SK-N-SH treated with all-trans-retinoic acid at 6 μM for 48 hours (cell line): ENCODE results near the gene GNB2.
"Not testable (repeated sequence)": the region's sequence is repeated elsewhere in the genome, so short reads cannot be mapped to it uniquely, and the experiment has no call there.

ENCODE experiments used
- ATAC-seq: fragments of 200-7000 bp; cut with Tn5 transposase; 3 replicates; pipeline ENCODE4 v1.9.1; 2020; ENCODE audit warnings: mild to moderate bottlenecking, moderate library complexity
- ARNTL ChIP-seq: fragments of 450-650 bp; formaldehyde crosslinking; IDR thresholded peaks from 2 replicates; pipeline ENCODE4 v1.5.0; 2020; ENCODE audit warnings: low read depth, mild to moderate bottlenecking, moderate library complexity, borderline replicate concordance
- BACH2 ChIP-seq: fragments of 250-450 bp; sonication (Bioruptor Pico); IDR thresholded peaks from 2 replicates; pipeline ENCODE4 v1.9.0; 2021; ENCODE audit warnings: mild to moderate bottlenecking, borderline replicate concordance
- CSDC2 ChIP-seq: fragments of 250-450 bp; sonication (Bioruptor Pico); IDR thresholded peaks from 2 replicates; pipeline ENCODE4 v1.5.0; 2020; ENCODE audit warnings: mild to moderate bottlenecking, moderate library complexity
- ESRRG ChIP-seq: fragments of 250-450 bp; sonication (Bioruptor Pico); IDR thresholded peaks from 2 replicates; pipeline ENCODE4 v1.6.1; 2021; ENCODE audit warnings: mild to moderate bottlenecking
- GLIS3 ChIP-seq: fragments of 250-450 bp; sonication (Bioruptor Pico); IDR thresholded peaks from 2 replicates; pipeline ENCODE4 v1.5.0; 2020; ENCODE audit warnings: mild to moderate bottlenecking, moderate library complexity
- ISL1 ChIP-seq: fragments of 250-450 bp; sonication (Bioruptor Pico); IDR thresholded peaks from 2 replicates; pipeline ENCODE4 v2.1.2; 2022; ENCODE audit warnings: mild to moderate bottlenecking, moderate library complexity
- OSR1 ChIP-seq: fragments of 250-450 bp; sonication (Bioruptor Pico); IDR thresholded peaks from 2 replicates; pipeline ENCODE4 v1.8.0; 2022; ENCODE audit warnings: moderate library complexity, mild to moderate bottlenecking, inconsistent platforms
- PPARA ChIP-seq: fragments of 250-450 bp; sonication (Bioruptor Pico); IDR thresholded peaks from 2 replicates; pipeline ENCODE4 v1.5.0; 2020; ENCODE audit warnings: mild to moderate bottlenecking, borderline replicate concordance
- RARB ChIP-seq: fragments of 250-450 bp; sonication (Bioruptor Pico); IDR thresholded peaks from 2 replicates; pipeline ENCODE4 v1.8.0; 2021; ENCODE audit warnings: mild to moderate bottlenecking, moderate library complexity
- SNAI2 ChIP-seq: fragments of 250-450 bp; sonication (Bioruptor Pico); IDR thresholded peaks from 2 replicates; pipeline ENCODE4 v1.5.0; 2020; ENCODE audit warnings: mild to moderate bottlenecking, moderate library complexity
- TCF4 ChIP-seq: fragments of 250-450 bp; sonication (Bioruptor Pico); IDR thresholded peaks from 2 replicates; pipeline ENCODE4 v1.8.0; 2021; ENCODE audit warnings: mild to moderate bottlenecking, moderate library complexity, borderline replicate concordance
- TOX ChIP-seq: fragments of 250-450 bp; sonication (Bioruptor Pico); IDR thresholded peaks from 2 replicates; pipeline ENCODE4 v1.8.0; 2021; ENCODE audit warnings: mild to moderate bottlenecking, moderate library complexity, borderline replicate concordance
- ZC3H10 ChIP-seq: fragments of 250-450 bp; sonication (Bioruptor Pico); IDR thresholded peaks from 2 replicates; pipeline ENCODE4 v1.5.1; 2021; ENCODE audit warnings: mild to moderate bottlenecking, moderate library complexity
- ZFP3 ChIP-seq: fragments of 250-450 bp; sonication (Bioruptor Pico); IDR thresholded peaks from 2 replicates; pipeline ENCODE4 v1.5.0; 2020; ENCODE audit warnings: mild to moderate bottlenecking, moderate library complexity
- ZFP30 ChIP-seq: fragments of 450-650 bp; formaldehyde crosslinking; IDR thresholded peaks from 2 replicates; pipeline ENCODE4 v1.5.0; 2022; ENCODE audit warnings: mild to moderate bottlenecking, moderate library complexity
- ZNF565 ChIP-seq: fragments of 450-650 bp; formaldehyde crosslinking; conservative IDR thresholded peaks from 2 replicates; pipeline ENCODE4 v1.5.0; 2020; ENCODE audit warnings: low read depth, mild to moderate bottlenecking, moderate library complexity
- ZNF70 ChIP-seq: fragments of 450-650 bp; formaldehyde crosslinking; IDR thresholded peaks from 2 replicates; pipeline ENCODE4 v1.5.0; 2020; ENCODE audit warnings: mild to moderate bottlenecking, moderate library complexity
- ZNF8 ChIP-seq: fragments of 450-650 bp; formaldehyde crosslinking; IDR thresholded peaks from 2 replicates; pipeline ENCODE4 v1.5.0; 2020; ENCODE audit warnings: mild to moderate bottlenecking, moderate library complexity
- TF ChIP-seq, protein P1 (sequence below): fragments of 250-450 bp; sonication (Bioruptor Pico); IDR thresholded peaks from 2 replicates; pipeline ENCODE4 v1.5.1; 2020; ENCODE audit warnings: low read depth, mild to moderate bottlenecking, moderate library complexity
- TF ChIP-seq, protein P2 (sequence below): fragments of 250-450 bp; sonication (Bioruptor Pico); IDR thresholded peaks from 2 replicates; pipeline ENCODE4 v1.5.0; 2020; ENCODE audit warnings: mild to moderate bottlenecking, moderate library complexity
- TF ChIP-seq, protein P3 (sequence below): fragments of 250-450 bp; sonication (Bioruptor Pico); IDR thresholded peaks from 2 replicates; pipeline ENCODE4 v1.8.0; 2020; ENCODE audit warnings: mild to moderate bottlenecking, moderate library complexity, borderline replicate concordance
- TF ChIP-seq, protein P4 (sequence below): fragments of 250-450 bp; sonication (Bioruptor Pico); IDR thresholded peaks from 2 replicates; pipeline ENCODE4 v1.5.1; 2021; ENCODE audit warnings: mild to moderate bottlenecking, moderate library complexity
- TF ChIP-seq, protein P5 (sequence below): fragments of 250-450 bp; sonication (Bioruptor Pico); IDR thresholded peaks from 2 replicates; pipeline ENCODE4 v1.8.0; 2021; ENCODE audit warnings: low read depth, mild to moderate bottlenecking, moderate library complexity, borderline replicate concordance

The GNB2 gene

DNA sequence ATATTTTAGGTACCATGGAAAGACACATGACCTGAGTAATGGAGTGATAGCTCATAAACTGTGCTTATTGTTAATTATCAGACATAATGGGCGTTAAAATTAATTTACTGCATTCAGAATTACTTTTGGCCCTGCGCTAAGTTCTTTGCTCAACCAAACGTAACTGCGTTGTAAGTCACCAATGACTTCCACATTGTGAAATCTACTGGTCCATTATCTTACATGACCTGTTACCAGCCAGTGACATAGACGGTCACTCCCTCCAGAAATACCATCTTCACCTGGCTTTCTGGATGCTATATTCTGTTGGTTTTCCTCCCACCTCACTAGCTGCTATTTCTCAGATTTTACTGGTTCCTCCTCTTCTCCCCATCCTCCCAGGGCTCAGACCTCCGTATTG, 25.5 kb downstream of the GNB2 start:
- no peak for ATAC-seq
- TF ChIP-seq, protein P1, sequence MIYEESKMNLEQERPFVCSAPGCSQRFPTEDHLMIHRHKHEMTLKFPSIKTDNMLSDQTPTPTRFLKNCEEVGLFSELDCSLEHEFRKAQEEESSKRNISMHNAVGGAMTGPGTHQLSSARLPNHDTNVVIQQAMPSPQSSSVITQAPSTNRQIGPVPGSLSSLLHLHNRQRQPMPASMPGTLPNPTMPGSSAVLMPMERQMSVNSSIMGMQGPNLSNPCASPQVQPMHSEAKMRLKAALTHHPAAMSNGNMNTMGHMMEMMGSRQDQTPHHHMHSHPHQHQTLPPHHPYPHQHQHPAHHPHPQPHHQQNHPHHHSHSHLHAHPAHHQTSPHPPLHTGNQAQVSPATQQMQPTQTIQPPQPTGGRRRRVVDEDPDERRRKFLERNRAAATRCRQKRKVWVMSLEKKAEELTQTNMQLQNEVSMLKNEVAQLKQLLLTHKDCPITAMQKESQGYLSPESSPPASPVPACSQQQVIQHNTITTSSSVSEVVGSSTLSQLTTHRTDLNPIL (CRISPR knock-in tag), result no peak
- TF ChIP-seq SNAI2 (CRISPR knock-in tag) (no peak), TCF4 (no peak), BACH2 (CRISPR knock-in tag) (no peak), RARB (CRISPR knock-in tag) (no peak), ARNTL (no peak), CSDC2 (CRISPR knock-in tag) (no peak), ZFP3 (no peak), ZFP30 (CRISPR knock-in tag) (no peak)
- TF ChIP-seq, protein P2, sequence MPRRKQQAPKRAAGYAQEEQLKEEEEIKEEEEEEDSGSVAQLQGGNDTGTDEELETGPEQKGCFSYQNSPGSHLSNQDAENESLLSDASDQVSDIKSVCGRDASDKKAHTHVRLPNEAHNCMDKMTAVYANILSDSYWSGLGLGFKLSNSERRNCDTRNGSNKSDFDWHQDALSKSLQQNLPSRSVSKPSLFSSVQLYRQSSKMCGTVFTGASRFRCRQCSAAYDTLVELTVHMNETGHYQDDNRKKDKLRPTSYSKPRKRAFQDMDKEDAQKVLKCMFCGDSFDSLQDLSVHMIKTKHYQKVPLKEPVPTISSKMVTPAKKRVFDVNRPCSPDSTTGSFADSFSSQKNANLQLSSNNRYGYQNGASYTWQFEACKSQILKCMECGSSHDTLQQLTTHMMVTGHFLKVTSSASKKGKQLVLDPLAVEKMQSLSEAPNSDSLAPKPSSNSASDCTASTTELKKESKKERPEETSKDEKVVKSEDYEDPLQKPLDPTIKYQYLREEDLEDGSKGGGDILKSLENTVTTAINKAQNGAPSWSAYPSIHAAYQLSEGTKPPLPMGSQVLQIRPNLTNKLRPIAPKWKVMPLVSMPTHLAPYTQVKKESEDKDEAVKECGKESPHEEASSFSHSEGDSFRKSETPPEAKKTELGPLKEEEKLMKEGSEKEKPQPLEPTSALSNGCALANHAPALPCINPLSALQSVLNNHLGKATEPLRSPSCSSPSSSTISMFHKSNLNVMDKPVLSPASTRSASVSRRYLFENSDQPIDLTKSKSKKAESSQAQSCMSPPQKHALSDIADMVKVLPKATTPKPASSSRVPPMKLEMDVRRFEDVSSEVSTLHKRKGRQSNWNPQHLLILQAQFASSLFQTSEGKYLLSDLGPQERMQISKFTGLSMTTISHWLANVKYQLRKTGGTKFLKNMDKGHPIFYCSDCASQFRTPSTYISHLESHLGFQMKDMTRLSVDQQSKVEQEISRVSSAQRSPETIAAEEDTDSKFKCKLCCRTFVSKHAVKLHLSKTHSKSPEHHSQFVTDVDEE (CRISPR knock-in tag), result no peak
- TF ChIP-seq, protein P3, sequence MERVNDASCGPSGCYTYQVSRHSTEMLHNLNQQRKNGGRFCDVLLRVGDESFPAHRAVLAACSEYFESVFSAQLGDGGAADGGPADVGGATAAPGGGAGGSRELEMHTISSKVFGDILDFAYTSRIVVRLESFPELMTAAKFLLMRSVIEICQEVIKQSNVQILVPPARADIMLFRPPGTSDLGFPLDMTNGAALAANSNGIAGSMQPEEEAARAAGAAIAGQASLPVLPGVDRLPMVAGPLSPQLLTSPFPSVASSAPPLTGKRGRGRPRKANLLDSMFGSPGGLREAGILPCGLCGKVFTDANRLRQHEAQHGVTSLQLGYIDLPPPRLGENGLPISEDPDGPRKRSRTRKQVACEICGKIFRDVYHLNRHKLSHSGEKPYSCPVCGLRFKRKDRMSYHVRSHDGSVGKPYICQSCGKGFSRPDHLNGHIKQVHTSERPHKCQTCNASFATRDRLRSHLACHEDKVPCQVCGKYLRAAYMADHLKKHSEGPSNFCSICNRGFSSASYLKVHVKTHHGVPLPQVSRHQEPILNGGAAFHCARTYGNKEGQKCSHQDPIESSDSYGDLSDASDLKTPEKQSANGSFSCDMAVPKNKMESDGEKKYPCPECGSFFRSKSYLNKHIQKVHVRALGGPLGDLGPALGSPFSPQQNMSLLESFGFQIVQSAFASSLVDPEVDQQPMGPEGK (CRISPR knock-in tag), result no peak

DNA sequence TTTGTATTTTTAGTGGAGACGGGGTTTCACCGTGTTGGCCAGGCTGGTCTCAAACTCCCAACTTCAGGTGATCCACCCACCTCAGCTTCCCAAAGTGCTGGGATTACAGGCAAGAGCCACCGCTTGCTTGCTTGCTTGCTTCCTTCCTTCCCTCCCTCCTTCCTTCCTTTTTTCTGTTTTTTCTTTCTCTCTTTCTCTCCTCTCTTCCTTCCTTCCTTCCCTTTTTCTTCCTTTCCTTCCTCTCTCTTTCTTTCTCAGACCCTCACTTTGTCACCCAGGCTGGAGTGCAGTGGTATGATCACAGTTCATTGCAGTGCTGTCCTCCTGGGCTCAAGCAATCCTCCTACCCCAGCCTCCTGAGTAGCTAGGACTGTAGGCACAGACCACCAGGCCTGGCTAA, 27.5 kb downstream of the GNB2 start:
- not testable (repeated sequence) for ATAC-seq

DNA sequence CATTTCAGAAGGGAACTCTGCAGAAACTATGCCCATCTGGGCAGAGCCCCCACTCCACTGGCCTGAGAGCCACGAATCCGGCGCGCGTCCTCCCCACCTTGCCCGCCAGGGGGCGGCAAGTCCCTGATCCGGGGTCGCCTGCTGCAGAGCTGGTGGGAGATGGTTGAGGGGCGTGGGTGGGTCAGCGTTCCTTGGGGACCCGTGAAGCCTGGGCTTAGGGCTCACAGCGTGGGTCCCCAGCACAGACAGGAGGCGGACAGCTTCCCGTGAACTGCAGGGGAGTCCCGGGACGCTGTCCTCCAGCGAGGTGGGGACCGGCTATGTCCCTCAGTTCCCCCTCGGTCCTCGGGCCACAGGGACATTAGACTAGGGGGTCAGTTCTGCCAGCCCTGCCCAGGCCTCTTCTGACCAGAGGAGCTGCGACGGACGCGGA, 31.8 kb downstream of the GNB2 start:
- peak; percentile 9; the same call in 1 of the 2 replicates for TF ChIP-seq ZNF70 (CRISPR knock-in tag)
- no peak for TF ChIP-seq ESRRG (CRISPR knock-in tag)

DNA sequence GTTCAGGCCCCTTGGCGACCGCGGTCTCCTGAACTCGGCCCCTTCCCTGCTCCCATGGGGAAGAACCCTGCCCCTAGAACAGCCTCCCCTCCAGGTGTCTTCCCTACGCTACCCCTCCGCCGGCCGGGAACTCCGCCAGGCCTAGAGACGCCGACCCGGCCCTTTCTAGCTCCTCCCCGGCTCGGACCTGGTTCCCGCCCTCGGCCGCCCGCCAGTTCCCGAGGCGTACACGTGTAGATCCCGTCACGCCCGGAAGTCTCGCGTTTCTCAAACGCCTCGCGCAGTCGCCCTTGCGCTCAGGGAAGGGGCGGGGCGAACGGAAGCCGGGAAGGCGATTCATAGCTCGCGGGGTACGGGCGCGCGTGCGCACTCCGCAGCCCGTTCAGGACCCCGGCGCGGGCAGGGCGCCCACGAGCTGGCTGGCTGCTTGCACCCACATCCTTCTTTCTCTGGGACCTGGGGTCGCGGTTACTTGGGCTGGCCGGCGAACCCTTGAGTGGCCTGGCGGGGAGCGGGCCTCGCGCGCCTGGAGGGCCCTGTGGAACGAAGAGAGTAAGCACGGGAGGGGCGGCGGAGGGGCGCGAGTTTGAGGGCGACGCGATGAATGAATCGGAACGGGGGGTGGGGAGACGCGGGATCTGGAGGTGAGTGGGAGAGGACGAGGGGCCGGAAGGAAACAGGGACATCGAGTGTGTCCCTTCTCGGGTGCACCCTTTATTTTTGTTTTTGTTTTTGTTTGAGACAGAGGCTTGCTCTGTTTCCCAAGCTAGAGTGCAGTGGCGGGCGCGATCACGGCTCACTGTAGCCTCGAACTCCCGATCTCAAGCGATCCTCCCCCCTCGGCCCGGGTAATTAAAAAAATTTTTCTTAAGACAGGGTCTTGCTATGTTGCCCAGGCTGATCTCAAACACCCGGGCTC, 32.5 kb downstream of the GNB2 start, which contains the start of gene POP7:
Gene POP7 (plus strand): TSS at position 369 of the 919 bp plus-strand sequence. CDS start 710 bp downstream, outside the sequence.
- TF ChIP-seq ESRRG (CRISPR knock-in tag), result no peak
- TF ChIP-seq OSR1 (CRISPR knock-in tag), result no peak
- TF ChIP-seq TOX (CRISPR knock-in tag), result no peak
- TF ChIP-seq, protein P1 (CRISPR knock-in tag), result no peak
- TF ChIP-seq ZFP30 (CRISPR knock-in tag), result no peak
- TF ChIP-seq ISL1, result no peak
- no peak for TF ChIP-seq ZNF565 (CRISPR knock-in tag)
- TF ChIP-seq TCF4, result no peak
- TF ChIP-seq RARB (CRISPR knock-in tag), result no peak
- no peak for TF ChIP-seq CSDC2 (CRISPR knock-in tag)
- TF ChIP-seq, protein P3 (CRISPR knock-in tag), result no peak
- no peak for TF ChIP-seq ZNF8 (CRISPR knock-in tag)
- TF ChIP-seq ZNF70 (CRISPR knock-in tag), result no peak
- TF ChIP-seq, protein P4, sequence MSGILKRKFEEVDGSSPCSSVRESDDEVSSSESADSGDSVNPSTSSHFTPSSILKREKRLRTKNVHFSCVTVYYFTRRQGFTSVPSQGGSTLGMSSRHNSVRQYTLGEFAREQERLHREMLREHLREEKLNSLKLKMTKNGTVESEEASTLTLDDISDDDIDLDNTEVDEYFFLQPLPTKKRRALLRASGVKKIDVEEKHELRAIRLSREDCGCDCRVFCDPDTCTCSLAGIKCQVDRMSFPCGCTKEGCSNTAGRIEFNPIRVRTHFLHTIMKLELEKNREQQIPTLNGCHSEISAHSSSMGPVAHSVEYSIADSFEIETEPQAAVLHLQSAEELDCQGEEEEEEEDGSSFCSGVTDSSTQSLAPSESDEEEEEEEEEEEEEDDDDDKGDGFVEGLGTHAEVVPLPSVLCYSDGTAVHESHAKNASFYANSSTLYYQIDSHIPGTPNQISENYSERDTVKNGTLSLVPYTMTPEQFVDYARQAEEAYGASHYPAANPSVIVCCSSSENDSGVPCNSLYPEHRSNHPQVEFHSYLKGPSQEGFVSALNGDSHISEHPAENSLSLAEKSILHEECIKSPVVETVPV, result no peak
- no peak for TF ChIP-seq ZFP3
- no peak for TF ChIP-seq PPARA (CRISPR knock-in tag)
- TF ChIP-seq, protein P5, sequence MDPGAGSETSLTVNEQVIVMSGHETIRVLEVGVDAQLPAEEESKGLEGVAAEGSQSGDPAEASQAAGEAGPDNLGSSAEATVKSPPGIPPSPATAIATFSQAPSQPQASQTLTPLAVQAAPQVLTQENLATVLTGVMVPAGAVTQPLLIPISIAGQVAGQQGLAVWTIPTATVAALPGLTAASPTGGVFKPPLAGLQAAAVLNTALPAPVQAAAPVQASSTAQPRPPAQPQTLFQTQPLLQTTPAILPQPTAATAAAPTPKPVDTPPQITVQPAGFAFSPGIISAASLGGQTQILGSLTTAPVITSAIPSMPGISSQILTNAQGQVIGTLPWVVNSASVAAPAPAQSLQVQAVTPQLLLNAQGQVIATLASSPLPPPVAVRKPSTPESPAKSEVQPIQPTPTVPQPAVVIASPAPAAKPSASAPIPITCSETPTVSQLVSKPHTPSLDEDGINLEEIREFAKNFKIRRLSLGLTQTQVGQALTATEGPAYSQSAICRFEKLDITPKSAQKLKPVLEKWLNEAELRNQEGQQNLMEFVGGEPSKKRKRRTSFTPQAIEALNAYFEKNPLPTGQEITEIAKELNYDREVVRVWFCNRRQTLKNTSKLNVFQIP (CRISPR knock-in tag), result no peak
- TF ChIP-seq ARNTL, result no peak
- TF ChIP-seq ZC3H10 (CRISPR knock-in tag), result no peak
- no peak for TF ChIP-seq GLIS3

More for the DNA sequence above, 31.8 kb downstream of the GNB2 start:
- ATAC-seq, result peak; percentile 87

More for the DNA sequence above, 32.5 kb downstream of the GNB2 start, which contains the start of gene POP7:
- peak; percentile 92 for ATAC-seq
